Activated naive CD4-positive, alpha-beta T cell treated with anti-CD3 and anti-CD28 coated beads, Interleukin-2, amount 50 U/mL, for 72 hours (primary cell): Measurements from ENCODE around the gene CDC20. TPM values are rescaled to one million over a fixed set of nuclear protein-coding genes. Genes with fewer than 3 reads are reported as not detected.

ENCODE experiments used
- total RNA-seq, 2 donors: library from RNA; stranded (reverse); gene quantifications; one replicate each; pipeline ENCODE4 v1.2.3, GENCODE V29; 2022

CDC20 gene
- total RNA-seq, 2 donors from 2014 or later = 127 to 328 TPM

Other genes starting within 250 kb of the CDC20 start
- 10 to 100 TPM; 50.2 to 83.4 TPM for gene EBNA1BP2, start 186.7 kb upstream of the CDC20 start, total RNA-seq
- under 1 TPM; 0.37 to 0.61 TPM for gene CFAP57, start 186.7 kb upstream of the CDC20 start, total RNA-seq
- gene TMEM125, start 89.0 kb upstream of the CDC20 start, total RNA-seq = under 1 TPM in 1 of 2 donors, not detected in 1; 0.18 TPM
- not detected for gene C1orf210, start 73.4 kb upstream of the CDC20 start, total RNA-seq
- under 1 TPM; 0.36 to 0.49 TPM for gene TIE1, start 58.0 kb upstream of the CDC20 start, total RNA-seq
- not detected for gene MPL, start 21.2 kb upstream of the CDC20 start, total RNA-seq
- gene ELOVL1, start 9.0 kb downstream of the CDC20 start, total RNA-seq = 10 to 100 TPM; 53.2 to 61.0 TPM
- 10 to 100 TPM; 32.8 to 53.9 TPM for gene MED8, start 30.8 kb downstream of the CDC20 start, total RNA-seq
- gene SZT2, start 30.9 kb downstream of the CDC20 start, total RNA-seq = 10 to 100 TPM; 52.1 to 52.2 TPM
- 10 to 100 TPM in 1 of 2 donors, 1 to 10 TPM in 1; 9.2 to 26.3 TPM for gene HYI, start 95.0 kb downstream of the CDC20 start, total RNA-seq
- gene PTPRF, start 171.9 kb downstream of the CDC20 start, total RNA-seq = 10 to 100 TPM in 1 of 2 donors, under 1 TPM in 1; 0.25 to 21.9 TPM